ENCODE results near the gene POMGNT2. TPM values are rescaled to one million over a fixed set of nuclear protein-coding genes. Genes with fewer than 3 reads are reported as not detected.

The POMGNT2 gene
- total and polyA plus RNA-seq, 10 of the 15 experiments (the other 5 are each of a cell fraction or from before 2014, with no cell fraction given) = 0.02 to 1.7 (median 0.17) TPM; not detected in 1

GRCh38 chr3:43035801-43036365 is 70.0 kb downstream of the POMGNT2 start:
- peaks cover 0 to 1% of the 10 kb centered on the region in 2 experiments; a peak in 3 of 4 replicates for H3K27me3 ChIP-seq (replicated peaks in 1 of 2; ENCODE audit: control insufficient read depth in 2 of 2, insufficient read depth in 2 of 2, low read length in 1 of 2)
- H3K4me2 ChIP-seq (ENCODE audit: control insufficient read depth, insufficient read depth) = no peak overlapping the region
- DNase-seq (ENCODE audit: low read depth, low spot score) (no peak), ATAC-seq (no peak), FAIRE-seq (no peak)
- in situ Hi-C loops (cut with MboI) (no loop called here), intact Hi-C loops (cut with micrococcal nuclease; ENCODE audit: unreplicated experiment) (no loop called here)
- no peak overlapping the region for H2AFZ ChIP-seq (ENCODE audit: control insufficient read depth, low read depth, low read length)
- ChIA-PET RAD21 (ENCODE audit: unreplicated experiment) (interaction anchor here (2.6 kb wide), 1 partner anchor 12 kb away, joined by 7 read pairs; no protein-coding TSS in a partner anchor), SMC1A (ENCODE audit: uncharacterized antibody, unreplicated experiment) (interaction anchor here (0.6 to 3.8 kb wide), 4 partner anchors 12 to 37 kb away, joined by 3 to 14 read pairs (median 8); no protein-coding TSS in a partner anchor), POLR2A (interaction anchor here (1.2 kb wide), 1 partner anchor 12 kb away, joined by 4 read pairs; no protein-coding TSS in a partner anchor), CTCF (interaction anchor here (0.6 to 2.4 kb wide), 2 partner anchors 74 to 1244 kb away, joined by 3 to 9 read pairs; no protein-coding TSS in a partner anchor)
- H3K9ac ChIP-seq (ENCODE audit: control insufficient read depth, insufficient read depth, low read length) = no peak overlapping the region
- 14% methylated on average over 5 of the region's 5 CpGs for WGBS (ENCODE audit: insufficient coverage, insufficient replicate concordance, low lambda C conversion rate, missing lambda C conversion rate)
- no peak overlapping the region for H3K4me3 ChIP-seq
- no peaks in the 10 kb centered on the region for H3K36me3 ChIP-seq (ENCODE audit: control insufficient read depth in 2 of 2, insufficient read depth in 2 of 2, low read length in 1 of 2)
- H3K27ac ChIP-seq (ENCODE audit: control insufficient read depth, insufficient read depth) = no peak overlapping the region
- BruUV-seq (replicated peaks) = no TSS peak
- H3K9me3 ChIP-seq (replicated peaks; ENCODE audit: control insufficient read depth, insufficient read depth, low read length) = no peaks in the 10 kb centered on the region
- H3K79me2 ChIP-seq (ENCODE audit: control insufficient read depth, insufficient read depth, low read length) = no peaks in the 10 kb centered on the region
- no peaks in the 10 kb centered on the region for H4K20me1 ChIP-seq (ENCODE audit: control insufficient read depth, insufficient read depth)
- no peaks in the 10 kb centered on the region for H3K4me1 ChIP-seq (ENCODE audit: control insufficient read depth, insufficient read depth, low read length)
- TF ChIP-seq NKRF (conservative IDR thresholded peaks at IDR 0.05) = no peak
- no peak for TF ChIP-seq EED (IDR thresholded peaks at IDR 0.05; ENCODE audit: low read depth)
- TF ChIP-seq MEF2A (IDR thresholded peaks at IDR 0.05; ENCODE audit: insufficient read depth, low read depth, low read length) = no peak
- no peak for TF ChIP-seq ZNF687 (IDR thresholded peaks at IDR 0.05)
- TF ChIP-seq CBFB (IDR thresholded peaks at IDR 0.05; ENCODE audit: low read depth) = no peak
- no peak for TF ChIP-seq ZNF207 (IDR thresholded peaks at IDR 0.05; ENCODE audit: borderline replicate concordance)
- TF ChIP-seq MTA3 (IDR thresholded peaks at IDR 0.05; ENCODE audit: borderline replicate concordance, low read length) = no peak
- TF ChIP-seq, protein P1, sequence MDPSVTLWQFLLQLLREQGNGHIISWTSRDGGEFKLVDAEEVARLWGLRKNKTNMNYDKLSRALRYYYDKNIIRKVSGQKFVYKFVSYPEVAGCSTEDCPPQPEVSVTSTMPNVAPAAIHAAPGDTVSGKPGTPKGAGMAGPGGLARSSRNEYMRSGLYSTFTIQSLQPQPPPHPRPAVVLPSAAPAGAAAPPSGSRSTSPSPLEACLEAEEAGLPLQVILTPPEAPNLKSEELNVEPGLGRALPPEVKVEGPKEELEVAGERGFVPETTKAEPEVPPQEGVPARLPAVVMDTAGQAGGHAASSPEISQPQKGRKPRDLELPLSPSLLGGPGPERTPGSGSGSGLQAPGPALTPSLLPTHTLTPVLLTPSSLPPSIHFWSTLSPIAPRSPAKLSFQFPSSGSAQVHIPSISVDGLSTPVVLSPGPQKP (IDR thresholded peaks at IDR 0.05; ENCODE audit: low read depth, low read length) = no peak
- TF ChIP-seq, protein P2, sequence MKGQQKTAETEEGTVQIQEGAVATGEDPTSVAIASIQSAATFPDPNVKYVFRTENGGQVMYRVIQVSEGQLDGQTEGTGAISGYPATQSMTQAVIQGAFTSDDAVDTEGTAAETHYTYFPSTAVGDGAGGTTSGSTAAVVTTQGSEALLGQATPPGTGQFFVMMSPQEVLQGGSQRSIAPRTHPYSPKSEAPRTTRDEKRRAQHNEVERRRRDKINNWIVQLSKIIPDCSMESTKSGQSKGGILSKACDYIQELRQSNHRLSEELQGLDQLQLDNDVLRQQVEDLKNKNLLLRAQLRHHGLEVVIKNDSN (IDR thresholded peaks at IDR 0.05; ENCODE audit: borderline replicate concordance, extremely low read length, insufficient read depth, low read depth, low read length) = no peak
- TF ChIP-seq EGR1 (IDR thresholded peaks at IDR 0.05; ENCODE audit: borderline replicate concordance in 1 of 2, low read depth in 2 of 2, low read length in 2 of 2) = no peak
- TF ChIP-seq JUNB (IDR thresholded peaks at IDR 0.05) = no peak
- TF ChIP-seq, protein P3, sequence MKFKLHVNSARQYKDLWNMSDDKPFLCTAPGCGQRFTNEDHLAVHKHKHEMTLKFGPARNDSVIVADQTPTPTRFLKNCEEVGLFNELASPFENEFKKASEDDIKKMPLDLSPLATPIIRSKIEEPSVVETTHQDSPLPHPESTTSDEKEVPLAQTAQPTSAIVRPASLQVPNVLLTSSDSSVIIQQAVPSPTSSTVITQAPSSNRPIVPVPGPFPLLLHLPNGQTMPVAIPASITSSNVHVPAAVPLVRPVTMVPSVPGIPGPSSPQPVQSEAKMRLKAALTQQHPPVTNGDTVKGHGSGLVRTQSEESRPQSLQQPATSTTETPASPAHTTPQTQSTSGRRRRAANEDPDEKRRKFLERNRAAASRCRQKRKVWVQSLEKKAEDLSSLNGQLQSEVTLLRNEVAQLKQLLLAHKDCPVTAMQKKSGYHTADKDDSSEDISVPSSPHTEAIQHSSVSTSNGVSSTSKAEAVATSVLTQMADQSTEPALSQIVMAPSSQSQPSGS (IDR thresholded peaks at IDR 0.05; ENCODE audit: low read length) = no peak
- TF ChIP-seq GABPA (IDR thresholded peaks at IDR 0.05; ENCODE audit: low read depth) = no peak
